ENCODE data around the gene HTRA3. TPM values are rescaled to one million over a fixed set of nuclear protein-coding genes. Genes with fewer than 3 reads are reported as not detected.

Gene HTRA3
- total RNA-seq: 100 to 1,000 TPM in 1 of 2 donors, 10 to 100 TPM in 1; 33.8 to 124 TPM

GRCh38 chr4:8269535-8270417 is at the start of gene HTRA3:
TSS of gene HTRA3 (plus strand) at chr4:8269754. CDS start at chr4:8269969, 215 bp downstream.
- Histone ChIP-seq H3K27ac (peak within 1 kb of the TSS; percentile 61 to 62), H3K27me3 (no peaks in the 10 kb centered on the region), H3K4me1 (peaks cover 0 to 57% of the 10 kb centered on the region in 2 donors), H3K9me3 (no peaks in the 10 kb centered on the region), H3K36me3 (no peaks in the 10 kb centered on the region), H3K4me3 (peak within 1 kb of the TSS; percentile 50 to 60)
- DNase-seq (ENCODE audit: low spot score): peak; percentile 76
- TF ChIP-seq CTCF (IDR thresholded peaks at IDR 0.05): no peak

- Histone ChIP-seq H3K4me3 (no peak overlapping the region), H3K4me1 (no peaks in the 10 kb centered on the region), H3K27me3 (no peaks in the 10 kb centered on the region), H3K9me3 (no peaks in the 10 kb centered on the region), H3K36me3 (peaks cover 5% of the 10 kb centered on the region), H3K27ac (peak overlapping the region in 1 of 2 donors; percentile 16)
- DNase-seq (ENCODE audit: low spot score): no peak
- TF ChIP-seq CTCF (IDR thresholded peaks at IDR 0.05): no peak
These were observed 48.7 kb upstream of the HTRA3 start for GRCh38 chr4:8220661-8221450.

GRCh38 chr4:8221476-8221875 is 48.1 kb upstream of the HTRA3 start:
- no peak for DNase-seq (ENCODE audit: low spot score)
- Histone ChIP-seq H3K27ac (no peak overlapping the region), H3K4me3 (no peak overlapping the region), H3K4me1 (no peaks in the 10 kb centered on the region), H3K9me3 (no peaks in the 10 kb centered on the region), H3K36me3 (peaks cover 5% of the 10 kb centered on the region), H3K27me3 (no peaks in the 10 kb centered on the region)
- TF ChIP-seq CTCF (IDR thresholded peaks at IDR 0.05): no peak

GRCh38 chr4:8221985-8222384 is 47.6 kb upstream of the HTRA3 start:
- H3K27me3 ChIP-seq: no peaks in the 10 kb centered on the region
- no peaks in the 10 kb centered on the region for H3K4me1 ChIP-seq
- H3K4me3 ChIP-seq: no peak overlapping the region
- peak overlapping the region in 1 of 2 donors; percentile 53 for H3K27ac ChIP-seq
- H3K36me3 ChIP-seq: peaks cover 7% of the 10 kb centered on the region
- no peak for TF ChIP-seq CTCF (IDR thresholded peaks at IDR 0.05)
- DNase-seq (ENCODE audit: low spot score): no peak
- H3K9me3 ChIP-seq: no peaks in the 10 kb centered on the region

- Histone ChIP-seq H3K4me3 (no peak overlapping the region), H3K27me3 (no peaks in the 10 kb centered on the region), H3K36me3 (peaks cover 13% of the 10 kb centered on the region), H3K9me3 (no peaks in the 10 kb centered on the region), H3K4me1 (peaks cover 0 to 4% of the 10 kb centered on the region in 2 donors), H3K27ac (no peak overlapping the region)
- no peak for DNase-seq (ENCODE audit: low spot score)
- TF ChIP-seq CTCF (IDR thresholded peaks at IDR 0.05): no peak
These were observed 46.8 kb upstream of the HTRA3 start for GRCh38 chr4:8222609-8223388.
